Mucosa of rectum (tissue), 2 donors: Measurements from ENCODE around the gene PRDM10.

Experiments used
- H3K27ac ChIP-seq, 2 donors: one replicate each; pipeline ENCODE4 v1.7.0; 2013; ENCODE audit warnings: inconsistent platforms in 2 of 2, low read depth in 2 of 2, low read length in 2 of 2
- H3K27me3 ChIP-seq, 2 donors: one replicate each; pipeline ENCODE4 v1.7.0; 2013; ENCODE audit warnings: low read length in 2 of 2; ENCODE audit not compliant: control insufficient read depth in 2 of 2, insufficient read depth in 2 of 2
- H3K36me3 ChIP-seq, 2 donors: one replicate each; pipeline ENCODE4 v1.7.0; 2013; ENCODE audit warnings: low read length in 2 of 2; ENCODE audit not compliant: control insufficient read depth in 2 of 2, insufficient read depth in 2 of 2
- H3K4me1 ChIP-seq, 2 donors: one replicate each; pipeline ENCODE4 v1.7.0; 2013; ENCODE audit warnings: low read length in 2 of 2, mild to moderate bottlenecking in 1 of 2; ENCODE audit not compliant: control insufficient read depth in 2 of 2, insufficient read depth in 2 of 2
- H3K4me3 ChIP-seq, 2 donors: one replicate each; pipeline ENCODE4 v1.7.0; 2013; ENCODE audit warnings: low read length in 2 of 2
- H3K9ac ChIP-seq, 2 donors: one replicate each; pipeline ENCODE4 v1.7.0; 2013; ENCODE audit warnings: low read length in 2 of 2, low read depth in 1 of 2, mild to moderate bottlenecking in 1 of 2
- H3K9me3 ChIP-seq, 2 donors: one replicate each; pipeline ENCODE4 v1.7.0; 2013; ENCODE audit warnings: low read length in 2 of 2; ENCODE audit not compliant: control insufficient read depth in 2 of 2
- donor health status: healthy.
- donor health status: Normal muscosa, but diverticular disease.

Gene PRDM10

GRCh38 chr11:129937592-129938238 lies 64.9 kb downstream of the PRDM10 start:
- no peaks in the 10 kb centered on the region for H3K9me3 ChIP-seq
- no peak overlapping the region for H3K27ac ChIP-seq
- H3K36me3 ChIP-seq, result peaks cover 7 to 10% of the 10 kb centered on the region in 2 donors

GRCh38 chr11:129935723-129936122 lies 66.9 kb downstream of the PRDM10 start:
- Histone ChIP-seq H3K36me3 (peaks cover 6 to 7% of the 10 kb centered on the region in 2 donors), H3K27ac (no peak overlapping the region)

More at GRCh38 chr11:129937592-129938238, 64.9 kb downstream of the PRDM10 start:
- Histone ChIP-seq H3K4me3 (no peak overlapping the region), H3K27me3 (no peaks in the 10 kb centered on the region), H3K9ac (no peak overlapping the region), H3K4me1 (peaks cover 0 to 1% of the 10 kb centered on the region in 2 donors)

GRCh38 chr11:129933891-129934290 lies 68.7 kb downstream of the PRDM10 start:
- no peak overlapping the region for H3K9ac ChIP-seq
- H3K4me3 ChIP-seq, result no peak overlapping the region
- no peaks in the 10 kb centered on the region for H3K9me3 ChIP-seq
- no peaks in the 10 kb centered on the region for H3K27me3 ChIP-seq
- no peaks in the 10 kb centered on the region for H3K4me1 ChIP-seq
- peaks cover 9 to 10% of the 10 kb centered on the region in 2 donors for H3K36me3 ChIP-seq
- H3K27ac ChIP-seq, result no peak overlapping the region

More at GRCh38 chr11:129935723-129936122, 66.9 kb downstream of the PRDM10 start:
- Histone ChIP-seq H3K4me1 (no peaks in the 10 kb centered on the region), H3K4me3 (no peak overlapping the region), H3K9me3 (no peaks in the 10 kb centered on the region), H3K9ac (no peak overlapping the region), H3K27me3 (no peaks in the 10 kb centered on the region)

GRCh38 chr11:129933262-129933661 lies 69.4 kb downstream of the PRDM10 start:
- no peak overlapping the region for H3K4me3 ChIP-seq
- no peaks in the 10 kb centered on the region for H3K27me3 ChIP-seq
- no peak overlapping the region for H3K27ac ChIP-seq
- no peaks in the 10 kb centered on the region for H3K4me1 ChIP-seq
- H3K9ac ChIP-seq, result no peak overlapping the region
- H3K36me3 ChIP-seq, result peaks cover 9 to 10% of the 10 kb centered on the region in 2 donors
- no peaks in the 10 kb centered on the region for H3K9me3 ChIP-seq

- peaks cover 9 to 10% of the 10 kb centered on the region in 2 donors for H3K36me3 ChIP-seq
- no peak overlapping the region for H3K4me3 ChIP-seq
- no peak overlapping the region for H3K27ac ChIP-seq
- H3K27me3 ChIP-seq, result no peaks in the 10 kb centered on the region
- no peaks in the 10 kb centered on the region for H3K4me1 ChIP-seq
- H3K9ac ChIP-seq, result no peak overlapping the region
- no peaks in the 10 kb centered on the region for H3K9me3 ChIP-seq
These were observed 70.1 kb downstream of the PRDM10 start for GRCh38 chr11:129932381-129933067.

GRCh38 chr11:129930743-129931142 lies 71.9 kb downstream of the PRDM10 start:
- peaks cover 9 to 10% of the 10 kb centered on the region in 2 donors for H3K36me3 ChIP-seq
- H3K4me3 ChIP-seq, result no peak overlapping the region
- H3K4me1 ChIP-seq, result no peaks in the 10 kb centered on the region
- H3K9ac ChIP-seq, result no peak overlapping the region
- H3K27ac ChIP-seq, result no peak overlapping the region
- no peaks in the 10 kb centered on the region for H3K9me3 ChIP-seq
- no peaks in the 10 kb centered on the region for H3K27me3 ChIP-seq

- H3K27me3 ChIP-seq, result no peaks in the 10 kb centered on the region
- H3K9ac ChIP-seq, result no peak overlapping the region
- peaks cover 9 to 10% of the 10 kb centered on the region in 2 donors for H3K36me3 ChIP-seq
- no peaks in the 10 kb centered on the region for H3K9me3 ChIP-seq
- no peak overlapping the region for H3K4me3 ChIP-seq
- H3K4me1 ChIP-seq, result no peaks in the 10 kb centered on the region
- no peak overlapping the region for H3K27ac ChIP-seq
These were observed 72.3 kb downstream of the PRDM10 start for GRCh38 chr11:129930296-129930695.

GRCh38 chr11:129929721-129930120 lies 72.9 kb downstream of the PRDM10 start:
- Histone ChIP-seq H3K36me3 (peaks cover 11 to 14% of the 10 kb centered on the region in 2 donors), H3K27ac (no peak overlapping the region)

GRCh38 chr11:129928923-129929692 lies 73.5 kb downstream of the PRDM10 start:
- Histone ChIP-seq H3K27ac (no peak overlapping the region), H3K4me3 (no peak overlapping the region), H3K36me3 (peaks cover 15% of the 10 kb centered on the region in 2 donors), H3K4me1 (no peaks in the 10 kb centered on the region), H3K27me3 (no peaks in the 10 kb centered on the region), H3K9ac (no peak overlapping the region), H3K9me3 (no peaks in the 10 kb centered on the region)

More at GRCh38 chr11:129929721-129930120, 72.9 kb downstream of the PRDM10 start:
- no peaks in the 10 kb centered on the region for H3K27me3 ChIP-seq
- H3K9me3 ChIP-seq, result no peaks in the 10 kb centered on the region
- no peaks in the 10 kb centered on the region for H3K4me1 ChIP-seq
- H3K4me3 ChIP-seq, result no peak overlapping the region
- H3K9ac ChIP-seq, result no peak overlapping the region

- H3K4me1 ChIP-seq, result no peaks in the 10 kb centered on the region
- peaks cover 12 to 15% of the 10 kb centered on the region in 2 donors for H3K36me3 ChIP-seq
- H3K27ac ChIP-seq, result no peak overlapping the region
- H3K27me3 ChIP-seq, result no peaks in the 10 kb centered on the region
- no peaks in the 10 kb centered on the region for H3K9me3 ChIP-seq
- H3K9ac ChIP-seq, result no peak overlapping the region
- H3K4me3 ChIP-seq, result no peak overlapping the region
These were observed 80.0 kb downstream of the PRDM10 start for GRCh38 chr11:129922674-129923073.
